GM21723 (cell line): ENCODE data around the gene IDH3G.

Experiments used
- ATAC-seq: cut with Tn5 transposase; IDR thresholded peaks from one replicate; pipeline ENCODE4 v1.9.1; 2021; ENCODE audit warnings: mild to moderate bottlenecking, moderate library complexity; ENCODE audit not compliant: unreplicated experiment

The IDH3G gene

GRCh38 chrX:153791104-153791852 lies 2.9 kb downstream of the IDH3G start:
- ATAC-seq: no peak

- ATAC-seq: no peak
Observed at GRCh38 chrX:153789654-153790053, 4.5 kb downstream of the IDH3G start.

DNA sequence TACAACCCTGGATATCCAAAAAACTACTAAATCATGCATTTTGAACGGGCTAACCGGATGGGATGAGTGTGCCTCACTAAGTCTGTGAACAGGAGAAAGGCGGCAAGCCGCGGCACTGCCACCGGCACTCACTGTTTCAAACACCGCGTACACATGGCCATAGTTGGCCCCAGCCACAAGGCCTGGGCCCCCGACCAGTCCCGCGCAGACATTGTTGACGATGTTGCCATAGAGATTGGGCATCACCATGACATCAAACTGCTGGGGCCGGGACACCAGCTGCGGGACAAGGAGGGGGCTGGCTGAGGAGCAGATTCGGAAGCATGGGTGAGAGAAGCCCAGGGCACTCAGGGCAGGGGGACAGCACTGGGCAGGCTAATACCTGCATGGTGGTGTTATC lies 7.5 kb downstream of the IDH3G start:
- no peak for ATAC-seq

GRCh38 chrX:153784325-153784967 lies 9.7 kb downstream of the IDH3G start:
- no peak for ATAC-seq

- no peak for ATAC-seq
Observed at GRCh38 chrX:153783378-153784013, 10.7 kb downstream of the IDH3G start.

- no peak for ATAC-seq
Observed at GRCh38 chrX:153782871-153783270, 11.3 kb downstream of the IDH3G start.

- no peak for ATAC-seq
Observed at GRCh38 chrX:153782313-153782712, 11.9 kb downstream of the IDH3G start.

DNA sequence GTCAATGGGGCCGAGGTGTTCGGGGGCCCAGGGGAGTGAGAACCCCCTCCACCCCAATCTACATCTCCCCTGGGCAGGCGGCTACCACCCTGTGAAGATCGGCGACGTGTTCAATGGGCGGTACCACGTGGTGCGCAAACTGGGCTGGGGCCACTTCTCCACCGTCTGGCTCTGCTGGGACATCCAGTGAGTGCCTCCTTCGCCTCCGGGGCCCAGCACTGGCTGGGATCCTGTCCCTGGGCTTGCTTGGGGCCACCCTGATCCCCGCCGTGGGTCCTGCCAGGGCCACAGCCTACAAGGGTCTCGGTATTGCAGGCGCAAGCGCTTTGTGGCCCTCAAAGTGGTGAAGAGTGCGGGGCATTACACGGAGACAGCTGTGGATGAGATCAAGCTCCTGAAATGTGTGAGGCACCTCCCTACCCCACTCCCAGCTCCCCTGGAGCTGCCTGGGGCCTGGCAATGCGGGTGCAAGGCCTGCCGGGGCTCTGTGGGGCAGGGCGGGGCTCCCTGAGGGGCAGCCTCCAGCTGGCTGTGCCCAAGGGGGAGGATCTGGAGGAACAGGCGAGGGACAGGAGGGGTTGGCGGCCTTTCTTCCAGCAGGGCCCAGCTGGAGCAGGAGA lies 12.6 kb downstream of the IDH3G start:
- no peak for ATAC-seq

- ATAC-seq: no peak
Observed at GRCh38 chrX:153780678-153781427, 13.3 kb downstream of the IDH3G start, which contains the start of gene SRPK3. TSS of gene SRPK3 (plus strand) at chrX:153781041. CDS start at chrX:153781087, 46 bp downstream.

DNA sequence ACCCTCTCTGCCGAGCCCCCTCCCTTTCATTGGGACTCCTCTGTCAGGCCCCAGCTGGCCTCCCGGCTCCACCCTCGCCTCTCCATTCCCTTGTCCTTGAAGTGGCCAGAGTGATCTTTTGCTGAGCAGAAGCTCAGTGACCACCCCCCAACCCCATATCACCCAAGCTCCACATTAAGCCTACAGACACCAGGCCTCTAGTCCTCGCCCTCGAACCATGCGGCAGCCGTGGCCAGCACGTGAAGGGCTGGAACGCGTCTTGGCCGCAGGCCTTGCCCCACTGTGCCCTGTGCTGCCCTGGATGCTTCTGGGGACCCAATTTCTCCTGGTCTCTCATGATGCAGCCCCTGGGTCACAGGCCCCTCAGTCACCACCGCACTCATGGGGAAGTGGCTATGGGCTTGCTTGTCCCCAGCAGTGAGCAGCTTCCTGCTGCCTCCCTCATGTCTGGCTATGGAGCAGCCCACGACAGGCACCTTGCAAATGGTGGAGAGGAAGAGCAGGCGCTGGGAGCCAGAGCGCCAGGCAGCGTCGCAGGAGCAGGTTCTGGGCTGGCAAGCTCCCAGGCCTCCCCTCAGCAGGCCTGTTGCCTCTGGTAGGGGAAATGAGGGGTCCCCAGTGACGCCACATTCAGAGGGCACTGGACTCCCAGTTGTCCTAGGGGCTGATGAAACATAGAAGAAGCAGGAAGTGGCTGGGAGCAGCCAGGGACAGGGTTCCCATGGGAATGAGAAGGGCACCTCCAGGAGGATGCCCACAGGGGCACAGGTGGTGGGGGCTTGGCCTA lies 14.1 kb downstream of the IDH3G start:
- ATAC-seq: no peak

DNA sequence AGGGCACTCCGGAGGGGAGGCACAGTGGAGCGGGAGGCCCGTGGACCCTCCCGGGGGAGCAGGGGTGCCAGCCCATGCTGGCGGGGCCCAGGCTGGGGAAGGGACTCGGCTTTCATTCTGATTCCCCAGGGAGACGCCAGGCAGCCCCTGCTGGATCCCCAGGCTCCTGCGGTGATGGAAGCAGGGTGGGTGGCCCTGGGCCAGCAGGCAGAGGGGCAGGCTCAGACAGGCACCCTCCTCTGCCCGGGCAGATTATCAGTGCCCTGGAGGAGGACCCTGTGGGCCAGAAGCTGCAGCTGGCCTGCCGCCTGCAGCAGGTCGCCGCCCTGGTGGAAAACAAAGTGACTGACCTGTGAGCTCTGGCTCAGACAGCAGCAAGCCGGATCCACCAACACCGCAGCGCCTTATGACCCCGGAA lies 15.5 kb downstream of the IDH3G start:
- ATAC-seq: no peak

GRCh38 chrX:153778181-153778580 lies 16.0 kb downstream of the IDH3G start:
- ATAC-seq: no peak

GRCh38 chrX:153777261-153778090 lies 16.7 kb downstream of the IDH3G start:
- no peak for ATAC-seq

DNA sequence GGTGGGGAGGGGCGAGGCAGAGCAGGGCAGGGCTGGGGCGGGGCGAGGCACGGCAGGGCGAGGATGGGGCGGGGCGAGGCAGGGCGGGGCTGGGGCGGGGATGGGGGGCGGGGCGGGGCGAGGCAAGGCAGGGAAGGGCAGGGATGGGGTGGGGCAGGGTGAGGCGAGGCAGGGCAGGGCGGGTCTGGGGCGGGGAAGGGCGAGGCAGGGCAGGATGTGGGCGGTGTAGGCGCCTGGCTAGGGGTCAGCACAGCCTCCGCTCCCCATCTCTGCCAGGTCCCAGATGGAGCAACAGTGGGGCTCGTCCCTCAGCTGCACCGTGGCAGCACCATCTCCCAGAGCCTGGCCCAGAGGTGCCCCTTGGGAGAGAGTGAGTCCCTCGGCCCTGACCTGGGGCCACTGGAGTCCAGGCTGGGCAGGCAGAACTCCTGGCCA lies 17.5 kb downstream of the IDH3G start:
- ATAC-seq: no peak

- ATAC-seq: no peak
Observed at GRCh38 chrX:153776120-153776599, 18.0 kb downstream of the IDH3G start.

GRCh38 chrX:153775293-153776119 lies 18.7 kb downstream of the IDH3G start:
- ATAC-seq: no peak

- no peak for ATAC-seq
Observed at GRCh38 chrX:153774576-153775292, 19.4 kb downstream of the IDH3G start.
